ENCODE measurements around the gene BTBD9.

Gene BTBD9

DNA sequence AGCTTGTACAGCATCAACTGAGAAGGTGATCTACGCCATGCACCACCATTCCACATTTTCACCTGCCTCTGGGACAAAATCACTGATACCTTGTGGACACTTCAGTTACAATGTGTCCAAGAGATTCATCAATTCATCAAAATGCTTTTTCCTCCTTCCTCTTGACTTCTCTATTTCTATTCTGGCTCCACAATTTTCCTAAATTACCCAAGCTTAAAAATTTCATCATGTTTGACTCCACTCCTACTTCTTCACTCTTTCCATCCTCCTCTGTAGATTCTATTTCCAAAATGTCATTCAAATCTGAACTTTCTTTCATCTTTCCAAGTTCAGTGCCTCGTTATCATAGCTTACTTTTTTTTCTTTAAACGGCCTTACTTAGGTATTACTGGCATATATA, 172.2 kb downstream of the BTBD9 start:
- no peaks in the 10 kb centered on the region for H3K36me3 ChIP-seq (ENCODE audit: insufficient read depth, low read length)
- no peaks in the 10 kb centered on the region for H3K9me3 ChIP-seq (ENCODE audit: insufficient read depth, low read length, severe bottlenecking)
- H3K4me3 ChIP-seq (ENCODE audit: low read depth in 1 of 2, low read length in 2 of 2): no peak overlapping the region
- no peak for TF ChIP-seq EZH2 (IDR thresholded peaks at IDR 0.05; ENCODE audit: borderline replicate concordance, low read depth, low read length, severe bottlenecking)
- TF ChIP-seq CTCF (IDR thresholded peaks at IDR 0.05; ENCODE audit: borderline replicate concordance, extremely low read depth, low read length, poor library complexity, severe bottlenecking): no peak
- DNase-seq (no peak), ATAC-seq (ENCODE audit: insufficient read depth, low read depth) (no peak)
- H3K9ac ChIP-seq (ENCODE audit: low read depth, low read length): no peak overlapping the region
- H2AFZ ChIP-seq (ENCODE audit: low read depth, low read length): no peak overlapping the region
- no peak overlapping the region for H3K4me2 ChIP-seq (ENCODE audit: insufficient read depth, low read length)
- H3K27me3 ChIP-seq (ENCODE audit: insufficient read depth, low read length, poor library complexity): no peaks in the 10 kb centered on the region
- H3K27ac ChIP-seq (ENCODE audit: low read length): no peak overlapping the region
- no peaks in the 10 kb centered on the region for H3K4me1 ChIP-seq (ENCODE audit: insufficient read depth, low read length)
- H3K79me2 ChIP-seq (ENCODE audit: insufficient read depth, low read length): no peaks in the 10 kb centered on the region
- H4K20me1 ChIP-seq (ENCODE audit: insufficient read depth, low read length): no peaks in the 10 kb centered on the region

DNA sequence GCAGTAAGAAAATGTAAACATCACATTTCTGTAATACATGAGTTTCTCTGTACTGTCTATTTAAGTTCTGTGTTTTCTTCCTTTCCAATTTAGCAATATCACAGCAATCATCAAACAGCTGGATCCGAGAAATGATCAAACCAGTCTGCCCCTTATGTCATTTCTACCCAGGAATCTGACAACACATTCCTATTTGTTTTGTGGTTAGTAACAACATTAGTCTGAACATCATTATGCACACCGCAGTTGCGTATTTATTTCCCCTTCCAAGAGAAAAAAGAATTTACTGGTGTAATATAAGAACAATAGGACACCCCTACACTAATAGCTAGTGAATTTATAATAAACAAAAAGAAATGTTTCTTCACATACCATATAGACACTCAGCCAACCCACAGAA, 179.5 kb downstream of the BTBD9 start:
- Histone ChIP-seq H3K4me3 (ENCODE audit: low read depth in 1 of 2, low read length in 2 of 2) (no peak overlapping the region), H3K9me3 (ENCODE audit: insufficient read depth, low read length, severe bottlenecking) (no peaks in the 10 kb centered on the region), H3K4me2 (ENCODE audit: insufficient read depth, low read length) (no peak overlapping the region), H3K36me3 (ENCODE audit: insufficient read depth, low read length) (no peaks in the 10 kb centered on the region), H4K20me1 (ENCODE audit: insufficient read depth, low read length) (no peaks in the 10 kb centered on the region), H2AFZ (ENCODE audit: low read depth, low read length) (no peak overlapping the region), H3K4me1 (ENCODE audit: insufficient read depth, low read length) (no peaks in the 10 kb centered on the region), H3K27ac (ENCODE audit: low read length) (no peak overlapping the region), H3K9ac (ENCODE audit: low read depth, low read length) (no peak overlapping the region), H3K27me3 (ENCODE audit: insufficient read depth, low read length, poor library complexity) (no peaks in the 10 kb centered on the region), H3K79me2 (ENCODE audit: insufficient read depth, low read length) (no peaks in the 10 kb centered on the region)
- ATAC-seq (ENCODE audit: insufficient read depth, low read depth) (no peak), DNase-seq (no peak)
- TF ChIP-seq EZH2 (IDR thresholded peaks at IDR 0.05; ENCODE audit: borderline replicate concordance, low read depth, low read length, severe bottlenecking) (no peak), CTCF (IDR thresholded peaks at IDR 0.05; ENCODE audit: borderline replicate concordance, extremely low read depth, low read length, poor library complexity, severe bottlenecking) (no peak)

DNA sequence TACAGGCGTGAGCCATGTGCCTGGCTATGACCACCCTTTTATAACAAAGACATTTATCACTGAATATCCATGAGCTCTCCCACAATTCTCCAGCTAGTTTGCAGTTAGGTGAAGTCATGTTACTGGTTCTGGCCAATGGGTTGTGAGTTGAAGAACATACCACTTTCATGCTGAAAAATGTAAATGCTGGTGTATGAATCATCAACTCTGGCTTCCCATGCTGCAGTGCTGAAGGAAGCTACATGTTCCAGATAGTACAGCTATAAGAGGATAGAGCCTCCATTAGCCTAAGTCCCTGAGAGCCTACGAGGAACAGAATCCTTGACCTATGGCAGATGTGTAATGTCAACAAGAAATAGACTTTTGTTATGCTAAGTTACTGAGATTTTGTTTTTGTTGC, 180.4 kb downstream of the BTBD9 start:
- no peaks in the 10 kb centered on the region for H3K9me3 ChIP-seq (ENCODE audit: insufficient read depth, low read length, severe bottlenecking)
- ATAC-seq (ENCODE audit: insufficient read depth, low read depth) (no peak), DNase-seq (no peak)
- H3K27me3 ChIP-seq (ENCODE audit: insufficient read depth, low read length, poor library complexity): no peaks in the 10 kb centered on the region
- no peak overlapping the region for H3K4me2 ChIP-seq (ENCODE audit: insufficient read depth, low read length)
- no peaks in the 10 kb centered on the region for H4K20me1 ChIP-seq (ENCODE audit: insufficient read depth, low read length)
- no peak overlapping the region for H2AFZ ChIP-seq (ENCODE audit: low read depth, low read length)
- no peaks in the 10 kb centered on the region for H3K36me3 ChIP-seq (ENCODE audit: insufficient read depth, low read length)
- no peaks in the 10 kb centered on the region for H3K79me2 ChIP-seq (ENCODE audit: insufficient read depth, low read length)
- no peak overlapping the region for H3K4me3 ChIP-seq (ENCODE audit: low read depth in 1 of 2, low read length in 2 of 2)
- H3K9ac ChIP-seq (ENCODE audit: low read depth, low read length): no peak overlapping the region
- H3K4me1 ChIP-seq (ENCODE audit: insufficient read depth, low read length): no peaks in the 10 kb centered on the region
- TF ChIP-seq EZH2 (IDR thresholded peaks at IDR 0.05; ENCODE audit: borderline replicate concordance, low read depth, low read length, severe bottlenecking) (no peak), CTCF (IDR thresholded peaks at IDR 0.05; ENCODE audit: borderline replicate concordance, extremely low read depth, low read length, poor library complexity, severe bottlenecking) (no peak)
- H3K27ac ChIP-seq (ENCODE audit: low read length): no peak overlapping the region

DNA sequence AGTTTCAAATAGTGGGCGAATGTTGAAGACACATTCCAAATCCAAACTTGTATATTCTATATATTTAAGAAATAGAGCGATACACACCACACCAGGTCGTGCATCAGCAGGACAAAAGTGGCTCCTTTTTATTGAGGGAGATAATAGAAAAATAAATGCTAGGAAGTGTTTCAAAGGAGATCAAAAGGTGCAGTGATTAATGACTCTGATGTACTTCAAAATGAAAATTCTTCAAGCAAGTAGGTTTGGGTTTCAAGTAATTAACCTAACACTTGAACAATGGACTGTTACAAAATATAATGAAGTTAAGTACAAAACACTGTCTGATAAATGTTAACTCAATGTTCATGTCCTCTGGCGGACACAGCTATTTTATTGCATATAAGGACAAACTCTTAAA, 185.9 kb downstream of the BTBD9 start:
- Histone ChIP-seq H3K27me3 (ENCODE audit: insufficient read depth, low read length, poor library complexity) (no peaks in the 10 kb centered on the region), H3K4me3 (ENCODE audit: low read depth in 1 of 2, low read length in 2 of 2) (no peak overlapping the region), H4K20me1 (ENCODE audit: insufficient read depth, low read length) (no peaks in the 10 kb centered on the region), H3K9ac (ENCODE audit: low read depth, low read length) (no peak overlapping the region), H3K79me2 (ENCODE audit: insufficient read depth, low read length) (no peaks in the 10 kb centered on the region), H3K9me3 (ENCODE audit: insufficient read depth, low read length, severe bottlenecking) (no peaks in the 10 kb centered on the region), H3K36me3 (ENCODE audit: insufficient read depth, low read length) (no peaks in the 10 kb centered on the region), H3K4me2 (ENCODE audit: insufficient read depth, low read length) (no peak overlapping the region), H2AFZ (ENCODE audit: low read depth, low read length) (no peak overlapping the region), H3K4me1 (ENCODE audit: insufficient read depth, low read length) (no peaks in the 10 kb centered on the region), H3K27ac (ENCODE audit: low read length) (no peak overlapping the region)
- DNase-seq: no peak
- TF ChIP-seq CTCF (IDR thresholded peaks at IDR 0.05; ENCODE audit: borderline replicate concordance, extremely low read depth, low read length, poor library complexity, severe bottlenecking) (no peak), EZH2 (IDR thresholded peaks at IDR 0.05; ENCODE audit: borderline replicate concordance, low read depth, low read length, severe bottlenecking) (no peak)
- no peak for ATAC-seq (ENCODE audit: insufficient read depth, low read depth)

Data from DND-41 (cell line).